Right lobe of liver (tissue), 4 donors: ENCODE measurements around the gene LSP1.
"Not testable (repeated sequence)": the region's sequence is repeated elsewhere in the genome, so short reads cannot be mapped to it uniquely, and the experiment has no call there.

Experiments used
- CTCF ChIP-seq, 4 donors: fragments of 200-600 bp in 3 of 4; fragments of 450-650 bp in 1 of 4; IDR thresholded peaks; one replicate each; pipeline versions ENCODE4 v1.5.1 to v1.8.0; 2016 to 2022; ENCODE audit warnings: antibody characterized with exemption in 4 of 4, mild to moderate bottlenecking in 2 of 4
- POLR2A ChIP-seq: fragments of 450-650 bp; IDR thresholded peaks from one replicate; pipeline ENCODE4 v1.6.1; 2017; ENCODE audit warnings: antibody characterized with exemption, mild to moderate bottlenecking
- donor health status: DM: no; HTN: no; CAD: no.
- donor health status: DM: no; HTN: no; CAD: no.
- donor health status: DM: no; HTN: yes; CAD: no.

GRCh38 chr11:1874441-1875092, 21.7 kb downstream of the LSP1 start:
- not testable (repeated sequence) for TF ChIP-seq POLR2A; CTCF (IDR thresholded peaks at IDR 0.05)
